ENCODE data around the gene ITPK1.

Gene ITPK1

DNA sequence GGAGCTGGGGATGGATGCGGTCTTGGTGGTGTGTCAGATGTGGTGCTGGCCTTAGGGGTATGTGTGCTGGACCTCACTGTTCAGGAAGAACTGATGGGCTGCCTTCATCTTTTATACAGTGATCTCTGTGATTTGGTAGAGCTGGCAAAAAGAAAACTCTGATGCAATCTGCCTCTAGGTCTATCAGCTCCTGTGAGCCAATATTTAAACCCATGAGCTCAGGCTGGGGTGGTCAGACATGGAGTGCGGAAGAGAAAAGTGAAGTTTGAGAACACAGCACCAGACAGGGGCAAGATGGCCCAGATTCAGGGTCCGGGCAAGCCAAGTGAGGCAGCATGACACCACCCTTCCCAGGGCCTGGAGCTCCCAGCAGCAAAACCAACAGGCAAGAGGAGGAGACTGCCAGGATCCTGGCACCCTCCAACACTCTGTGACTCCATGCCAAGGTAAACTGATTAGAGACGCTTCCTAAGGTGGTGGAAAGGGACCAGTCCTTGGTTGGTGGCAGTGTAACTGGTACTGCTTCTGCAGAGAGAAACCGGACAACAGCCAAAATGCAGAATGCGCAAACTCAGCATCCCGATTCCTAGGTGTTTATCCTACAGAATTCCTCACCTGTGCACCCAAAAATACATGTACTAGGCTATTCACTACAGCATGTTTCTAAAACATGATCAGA, 110.5 kb downstream of the ITPK1 start:
- no peak for FAIRE-seq

DNA sequence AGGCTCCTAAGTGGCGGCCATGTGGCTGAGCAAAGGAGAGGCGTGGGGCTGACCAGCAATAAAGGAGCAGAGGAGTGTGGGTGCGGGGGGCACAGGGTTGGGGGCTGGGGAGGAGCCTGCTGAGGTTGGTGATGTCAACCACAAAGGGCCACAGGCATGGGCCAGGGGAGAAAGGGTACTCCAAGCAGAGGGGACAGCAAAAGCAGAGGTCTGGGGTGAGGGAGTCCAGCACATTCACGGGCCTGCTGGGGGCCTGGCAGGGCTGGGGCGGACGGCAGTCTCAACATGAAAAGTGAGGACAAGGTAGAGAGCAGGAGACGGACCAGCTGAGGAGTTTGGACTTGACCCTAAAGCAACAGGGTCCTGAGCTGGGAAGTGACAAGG, 111.0 kb downstream of the ITPK1 start:
- no peak for FAIRE-seq

- no peak for FAIRE-seq
Observed at GRCh38 chr14:93003945-93004698, 111.6 kb downstream of the ITPK1 start.

- FAIRE-seq, result no peak
Observed at GRCh38 chr14:93002851-93003298, 112.8 kb downstream of the ITPK1 start.

- no peak for FAIRE-seq
Observed at GRCh38 chr14:93002049-93002448, 113.7 kb downstream of the ITPK1 start.

DNA sequence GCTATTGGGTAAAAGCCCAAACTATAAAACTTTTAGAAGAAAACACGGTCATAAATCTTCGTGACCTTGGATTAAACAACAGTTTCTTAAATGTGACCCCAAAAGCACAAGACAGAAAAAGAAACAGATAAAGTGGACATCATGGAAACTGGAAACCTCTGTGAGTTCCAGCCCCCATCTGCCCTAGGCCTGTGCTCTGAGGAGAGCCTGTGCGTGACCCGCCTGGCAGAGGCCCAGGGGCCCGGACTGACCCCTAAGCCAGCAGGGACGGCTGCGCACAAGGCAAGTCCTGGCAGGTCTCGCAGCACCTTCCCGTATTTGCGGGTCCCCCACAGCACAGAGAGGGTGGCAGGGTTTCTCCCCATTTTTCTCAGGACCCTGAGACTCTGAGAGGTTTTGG, 116.8 kb downstream of the ITPK1 start:
- no peak for FAIRE-seq

GRCh38 chr14:92997343-92998061, 118.2 kb downstream of the ITPK1 start:
- no peak for FAIRE-seq

DNA sequence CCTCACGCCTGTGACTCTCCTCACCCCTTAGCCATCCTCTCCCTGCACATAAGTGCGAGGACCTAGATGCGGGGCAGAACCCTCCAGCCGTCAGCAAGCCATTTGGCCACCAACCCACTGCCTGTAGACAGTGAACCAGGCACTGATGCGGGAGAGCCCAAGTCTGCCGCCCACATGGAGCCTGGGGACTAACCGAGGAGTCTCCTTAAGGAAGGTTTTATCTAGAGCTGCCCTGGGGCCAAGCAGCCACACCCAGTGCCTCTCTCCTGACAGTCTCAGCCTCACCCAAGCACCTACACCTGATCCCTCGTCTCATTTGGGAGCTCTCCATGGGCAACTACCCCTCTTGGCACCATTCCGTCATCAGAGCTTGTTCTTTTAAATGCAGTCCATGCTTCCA, 120.1 kb downstream of the ITPK1 start:
- FAIRE-seq, result no peak

DNA sequence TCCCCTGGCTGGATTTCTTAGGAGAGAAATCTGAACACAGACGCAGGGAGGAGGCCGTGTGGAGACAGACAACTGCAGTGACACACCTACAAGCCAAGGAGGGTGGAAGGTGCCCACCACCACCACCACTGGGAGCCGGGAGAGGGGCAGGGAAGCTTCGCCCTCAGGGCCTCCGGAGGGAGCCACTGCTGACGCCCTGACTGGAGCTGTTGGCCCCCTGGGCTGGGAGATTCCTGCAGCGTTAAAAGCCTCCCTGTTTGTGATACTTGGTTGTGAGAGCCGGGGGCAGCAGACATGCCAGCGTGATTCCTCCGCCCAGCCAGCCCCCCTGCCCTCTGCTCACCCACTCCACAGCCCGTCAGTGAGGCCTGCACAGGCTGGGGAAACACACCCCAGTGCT, 120.8 kb downstream of the ITPK1 start:
- no peak for FAIRE-seq

DNA sequence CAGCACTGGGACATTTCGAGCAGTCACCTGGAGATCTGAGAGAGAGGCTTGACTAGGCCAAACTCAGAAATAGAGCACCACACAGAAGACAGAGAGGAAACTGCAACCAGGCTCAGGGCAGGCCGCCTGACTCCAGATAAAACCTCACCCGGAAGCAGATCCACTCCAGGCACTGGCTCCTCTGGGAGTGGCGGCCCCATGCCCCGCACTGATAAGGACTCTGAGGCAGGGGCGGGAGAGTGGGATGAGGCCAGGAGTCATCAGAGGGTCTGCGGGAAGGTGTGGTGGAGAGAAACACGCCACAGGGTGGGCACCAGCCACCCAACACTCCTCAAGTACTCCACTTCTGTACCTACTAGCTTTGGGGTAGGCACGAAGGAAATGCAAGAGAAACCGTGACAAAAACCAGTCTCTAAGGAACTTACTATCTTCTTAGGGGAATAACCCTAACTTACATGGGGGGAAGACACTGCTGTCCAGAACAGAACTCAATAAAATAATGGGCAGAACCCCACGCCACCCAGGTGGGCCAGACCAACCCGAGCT, 121.5 kb downstream of the ITPK1 start:
- no peak for FAIRE-seq

- no peak for FAIRE-seq
Observed at GRCh38 chr14:92993302-92993701, 122.4 kb downstream of the ITPK1 start.

DNA sequence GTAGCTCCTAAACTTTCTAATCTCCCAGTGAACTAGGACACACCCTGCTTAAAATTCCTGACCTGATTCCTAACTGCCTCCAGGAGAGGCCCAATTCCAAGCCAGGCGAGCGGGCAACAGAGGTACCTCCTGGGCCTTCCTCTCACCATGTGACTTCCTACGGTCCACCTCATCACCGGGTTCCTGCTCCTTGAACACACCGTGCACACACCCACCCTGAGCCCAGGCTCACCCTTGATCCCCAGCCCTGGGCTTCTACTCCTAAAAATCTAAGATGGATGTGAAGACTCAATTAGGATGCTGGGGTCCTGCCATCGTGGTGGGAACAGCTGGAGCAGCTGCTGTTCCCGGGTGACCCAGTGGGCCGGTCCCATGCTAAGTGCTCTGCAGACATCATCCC, 124.2 kb downstream of the ITPK1 start:
- no peak for FAIRE-seq

- no peak for FAIRE-seq
Observed at GRCh38 chr14:92990456-92991430, 125.0 kb downstream of the ITPK1 start.

DNA sequence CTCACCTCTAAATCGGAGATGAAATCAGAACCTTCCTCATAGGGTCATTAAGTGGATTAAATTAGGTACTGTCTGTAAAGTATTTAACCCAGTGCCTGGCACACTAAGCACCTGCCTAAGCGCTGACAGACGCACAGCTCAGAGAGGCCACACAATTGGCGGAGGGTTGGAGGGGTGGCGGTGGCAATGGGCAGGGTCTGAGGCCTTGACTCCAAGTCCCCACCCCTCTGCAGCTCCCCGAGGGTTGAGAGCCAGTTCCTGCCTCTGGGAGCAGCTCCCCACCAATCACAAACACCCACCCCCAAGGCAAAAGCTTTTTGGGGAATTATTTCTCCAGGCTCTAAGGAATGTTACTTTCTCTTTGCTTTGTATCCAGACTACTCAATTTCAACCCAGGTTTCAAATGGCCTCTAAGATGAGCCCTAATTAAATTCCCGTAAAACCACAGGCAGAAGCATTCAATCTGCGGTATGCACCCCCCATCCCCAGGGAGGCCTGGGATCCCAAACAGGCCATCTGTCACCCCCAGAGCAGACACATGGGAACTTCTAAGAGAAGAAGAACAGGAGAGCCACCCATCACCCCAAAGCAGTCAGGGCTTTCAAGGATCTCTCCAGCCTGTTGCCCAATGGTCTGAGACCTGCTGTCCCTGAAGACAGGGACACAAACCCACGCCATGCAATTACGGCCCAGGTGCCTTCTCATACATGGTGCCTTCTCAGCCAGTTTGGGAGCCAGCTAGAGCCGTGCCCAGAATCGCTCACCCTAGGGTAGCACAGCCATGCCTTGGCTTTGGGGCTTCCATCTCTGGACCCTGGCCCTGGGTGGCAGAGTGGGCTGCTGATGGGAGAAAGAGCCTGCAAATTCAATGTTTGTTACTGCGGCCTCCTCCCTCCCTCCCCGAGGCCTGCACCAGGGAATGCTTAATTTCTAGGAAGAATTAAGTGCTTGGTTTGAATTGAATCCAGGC, 126.7 kb downstream of the ITPK1 start:
- no peak for FAIRE-seq

DNA sequence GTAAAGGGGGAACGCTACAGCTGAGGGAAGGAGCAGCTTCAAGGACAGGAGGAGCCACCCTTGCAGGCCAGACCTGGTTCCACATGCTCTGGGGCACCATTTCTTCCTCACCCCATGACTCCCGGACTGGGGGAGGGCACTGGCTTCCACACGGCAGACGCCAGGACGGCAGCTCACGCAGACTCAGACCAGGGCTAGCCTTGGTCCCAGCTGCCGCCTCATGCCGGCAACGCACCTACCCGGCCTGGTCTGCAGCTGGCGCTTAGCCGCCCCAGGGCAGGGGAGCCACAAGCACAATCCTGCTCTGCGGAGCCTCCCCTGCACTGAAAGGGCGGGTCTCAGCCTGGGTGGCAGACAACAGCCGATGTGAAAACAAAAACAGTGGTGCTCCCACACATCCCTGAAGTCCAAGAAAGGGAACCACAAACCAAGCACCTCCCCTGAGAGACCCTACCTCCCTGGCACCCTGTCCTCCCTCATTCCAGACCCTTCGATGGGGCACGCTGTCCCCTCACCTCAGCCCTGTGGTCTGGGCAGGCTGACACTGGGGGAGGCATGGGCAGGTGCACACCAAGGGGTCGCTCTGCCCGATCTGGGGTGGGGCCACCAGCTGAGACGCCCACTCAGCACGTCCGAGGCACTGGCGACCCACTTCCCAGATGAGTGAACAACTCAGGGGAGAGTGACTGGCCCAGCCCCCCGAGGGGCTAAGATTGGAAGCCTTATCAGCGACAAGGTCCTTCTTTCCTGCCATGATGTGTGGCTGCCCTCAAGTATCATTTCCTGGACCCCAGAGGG, 127.8 kb downstream of the ITPK1 start:
- no peak for FAIRE-seq

GRCh38 chr14:92987148-92987570, 128.6 kb downstream of the ITPK1 start:
- no peak for FAIRE-seq

GRCh38 chr14:92986254-92987147, 129.2 kb downstream of the ITPK1 start:
- FAIRE-seq, result no peak

DNA sequence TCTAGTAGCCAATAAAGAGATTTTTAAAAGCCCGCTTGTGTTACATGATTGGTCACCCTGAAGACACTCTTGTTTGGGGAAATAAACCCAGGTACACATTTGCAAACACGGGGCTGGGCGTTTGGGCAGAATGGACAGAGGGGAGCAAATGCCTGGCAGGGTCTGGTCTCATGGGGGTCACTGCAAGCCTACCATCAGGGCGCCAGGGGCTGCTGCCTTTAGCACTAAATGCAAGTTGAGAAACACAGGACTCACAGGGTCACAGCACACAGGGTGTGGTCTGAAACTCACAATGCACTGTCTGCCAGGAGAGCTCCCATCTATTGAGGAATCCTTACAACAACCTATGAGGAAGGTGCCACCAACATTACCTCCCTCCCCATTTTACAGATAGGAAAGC, 130.2 kb downstream of the ITPK1 start:
- FAIRE-seq, result no peak

DNA sequence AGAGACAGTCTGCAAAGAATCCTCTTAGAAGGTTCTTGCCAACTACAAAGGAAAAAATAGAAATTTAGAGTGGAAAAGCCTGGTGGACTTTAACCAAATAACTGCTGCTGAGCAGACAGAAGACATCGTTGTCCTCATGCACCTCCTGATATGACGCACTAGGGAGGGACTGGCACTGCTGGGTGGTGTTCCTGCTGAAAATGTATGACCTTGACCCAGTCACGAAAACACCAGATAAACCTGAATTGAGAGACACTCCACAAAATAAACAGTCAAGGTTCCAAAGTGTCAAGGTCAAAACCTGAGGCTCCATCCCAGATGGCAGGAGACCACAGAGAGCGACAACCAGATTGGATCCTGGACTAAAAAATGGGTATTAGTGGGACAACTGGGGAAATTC, 130.8 kb downstream of the ITPK1 start:
- FAIRE-seq, result no peak

Data from A204.1 (cell line).